Measurements from ENCODE around the gene UCP3. TPM values are rescaled to one million over a fixed set of nuclear protein-coding genes. Genes with fewer than 3 reads are reported as not detected.

UCP3 gene
- total RNA-seq, 3 donors from 2014 or later (not counting 1 experiment from before 2014, with no cell fraction given): 7.8 to 8.6 (median 8.5) TPM

GRCh38 chr11:74050465-74050864 lies 41.6 kb upstream of the UCP3 start:
- ATAC-seq (no peak), DNase-seq (no peak)
- peaks cover under 1 to 1% of the 10 kb centered on the region in 2 donors for H3K4me1 Mint-ChIP-seq
- Histone ChIP-seq H3K36me3 (ENCODE audit: control insufficient read depth, insufficient read depth, low read length) (peaks cover 37% of the 10 kb centered on the region), H3K27me3 (ENCODE audit: control insufficient read depth, insufficient read depth, low read length) (no peaks in the 10 kb centered on the region), H3K4me3 (ENCODE audit: low read length) (no peak overlapping the region), H3K27ac (ENCODE audit: low read length) (no peak overlapping the region), H3K9me3 (ENCODE audit: control insufficient read depth, insufficient read depth, low read length) (no peaks in the 10 kb centered on the region), H3K4me1 (ENCODE audit: control insufficient read depth, insufficient read depth, low read length) (no peaks in the 10 kb centered on the region)
- H3K4me3 Mint-ChIP-seq: no peak overlapping the region
- no peak for TF ChIP-seq CTCF (IDR thresholded peaks at IDR 0.05)
- H3K36me3 Mint-ChIP-seq: peaks cover 5% of the 10 kb centered on the region
- no peak overlapping the region for H3K27ac Mint-ChIP-seq
- 96% methylated on average over 2 of the region's 3 CpGs for WGBS (ENCODE audit: insufficient coverage)
- no peaks in the 10 kb centered on the region for H3K9me3 Mint-ChIP-seq
- no peaks in the 10 kb centered on the region for H3K27me3 Mint-ChIP-seq (ENCODE audit: low read depth in 2 of 2)
- intact Hi-C loops (cut with micrococcal nuclease): no loop called here

DNA sequence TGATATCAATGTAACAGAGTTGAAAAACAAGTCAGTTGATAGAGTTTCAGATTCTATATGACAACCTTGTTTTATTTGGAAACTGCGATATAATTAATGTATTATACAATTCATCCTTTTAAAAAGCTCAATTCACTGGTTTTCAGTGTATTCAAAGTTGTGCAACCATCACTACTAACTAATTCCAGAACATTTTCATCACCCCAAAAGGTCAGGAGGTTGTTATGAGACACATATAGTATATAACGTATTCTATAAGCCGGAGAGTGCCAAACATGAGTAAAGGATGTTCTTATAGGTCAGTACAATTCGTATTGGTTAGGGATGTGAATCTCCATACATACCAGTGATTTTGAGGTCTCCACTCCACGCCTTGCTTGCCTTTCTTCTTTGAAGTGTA lies 40.1 kb upstream of the UCP3 start:
- 94% methylated on average over 2 of the region's 5 CpGs for WGBS (ENCODE audit: insufficient coverage)
- no peak overlapping the region for H3K27ac ChIP-seq (ENCODE audit: low read length)
- H3K27ac Mint-ChIP-seq: no peak overlapping the region
- H3K4me3 Mint-ChIP-seq: no peak overlapping the region
- no peaks in the 10 kb centered on the region for H3K27me3 Mint-ChIP-seq (ENCODE audit: low read depth in 2 of 2)
- H3K4me1 ChIP-seq (ENCODE audit: control insufficient read depth, insufficient read depth, low read length): no peaks in the 10 kb centered on the region
- H3K36me3 ChIP-seq (ENCODE audit: control insufficient read depth, insufficient read depth, low read length): peaks cover 34% of the 10 kb centered on the region
- H3K9me3 ChIP-seq (ENCODE audit: control insufficient read depth, insufficient read depth, low read length): no peaks in the 10 kb centered on the region
- no peaks in the 10 kb centered on the region for H3K4me1 Mint-ChIP-seq
- H3K9me3 Mint-ChIP-seq: no peaks in the 10 kb centered on the region
- H3K4me3 ChIP-seq (ENCODE audit: low read length): no peak overlapping the region
- no peak for DNase-seq
- H3K36me3 Mint-ChIP-seq: peaks cover 5% of the 10 kb centered on the region
- no peak for ATAC-seq
- no peak for TF ChIP-seq CTCF (IDR thresholded peaks at IDR 0.05)
- H3K27me3 ChIP-seq (ENCODE audit: control insufficient read depth, insufficient read depth, low read length): no peaks in the 10 kb centered on the region
- intact Hi-C loops (cut with micrococcal nuclease): no loop called here

DNA sequence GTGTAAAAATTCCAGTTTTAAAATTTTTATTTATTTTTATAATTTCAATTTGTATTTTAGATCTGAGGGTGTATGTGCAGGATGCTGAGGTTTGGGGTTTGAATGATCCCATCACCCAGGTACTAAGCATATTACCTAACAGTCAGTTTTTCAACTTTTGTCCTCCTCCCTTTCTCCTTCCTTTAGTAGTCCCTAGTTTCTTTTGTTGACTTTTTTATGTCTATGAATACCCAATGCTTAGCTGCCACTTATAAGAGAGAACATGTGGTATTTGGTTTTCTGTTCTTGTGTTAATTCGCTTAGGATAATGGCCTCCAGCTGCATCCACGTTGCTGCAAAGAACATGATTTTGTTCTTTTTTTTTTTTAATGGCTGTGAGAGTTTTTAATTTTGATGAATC lies 35.7 kb upstream of the UCP3 start:
- Histone ChIP-seq H3K4me3 (ENCODE audit: low read length) (no peak overlapping the region), H3K36me3 (ENCODE audit: control insufficient read depth, insufficient read depth, low read length) (peaks cover 33% of the 10 kb centered on the region), H3K4me1 (ENCODE audit: control insufficient read depth, insufficient read depth, low read length) (no peaks in the 10 kb centered on the region), H3K27me3 (ENCODE audit: control insufficient read depth, insufficient read depth, low read length) (no peaks in the 10 kb centered on the region), H3K9me3 (ENCODE audit: control insufficient read depth, insufficient read depth, low read length) (no peaks in the 10 kb centered on the region), H3K27ac (ENCODE audit: low read length) (no peak overlapping the region)
- ATAC-seq (no peak), DNase-seq (no peak)
- no peak overlapping the region for H3K4me3 Mint-ChIP-seq
- no peaks in the 10 kb centered on the region for H3K27me3 Mint-ChIP-seq (ENCODE audit: low read depth in 2 of 2)
- H3K4me1 Mint-ChIP-seq: no peaks in the 10 kb centered on the region
- intact Hi-C loops (cut with micrococcal nuclease): no loop called here
- no peaks in the 10 kb centered on the region for H3K9me3 Mint-ChIP-seq
- no peak for TF ChIP-seq CTCF (IDR thresholded peaks at IDR 0.05)
- peaks cover 12% of the 10 kb centered on the region for H3K36me3 Mint-ChIP-seq
- 95% methylated on average over 2 of the region's 2 CpGs for WGBS (ENCODE audit: insufficient coverage)
- H3K27ac Mint-ChIP-seq: no peak overlapping the region

GRCh38 chr11:74043450-74043849 lies 34.6 kb upstream of the UCP3 start:
- H3K4me3 Mint-ChIP-seq: no peak overlapping the region
- no peaks in the 10 kb centered on the region for H3K27me3 Mint-ChIP-seq (ENCODE audit: low read depth in 2 of 2)
- no peak for DNase-seq
- no peak for TF ChIP-seq CTCF (IDR thresholded peaks at IDR 0.05)
- intact Hi-C loops (cut with micrococcal nuclease): no loop called here
- ATAC-seq: no peak
- no peaks in the 10 kb centered on the region for H3K4me1 Mint-ChIP-seq
- H3K4me3 ChIP-seq (ENCODE audit: low read length): no peak overlapping the region
- no peaks in the 10 kb centered on the region for H3K27me3 ChIP-seq (ENCODE audit: control insufficient read depth, insufficient read depth, low read length)
- H3K27ac ChIP-seq (ENCODE audit: low read length): no peak overlapping the region
- no peaks in the 10 kb centered on the region for H3K9me3 ChIP-seq (ENCODE audit: control insufficient read depth, insufficient read depth, low read length)
- no peaks in the 10 kb centered on the region for H3K9me3 Mint-ChIP-seq
- H3K36me3 Mint-ChIP-seq: peaks cover 17% of the 10 kb centered on the region
- no CpG with 5 or more reads among the region's 1 CpG for WGBS (ENCODE audit: insufficient coverage)
- H3K27ac Mint-ChIP-seq: no peak overlapping the region
- peaks cover 34% of the 10 kb centered on the region for H3K36me3 ChIP-seq (ENCODE audit: control insufficient read depth, insufficient read depth, low read length)
- H3K4me1 ChIP-seq (ENCODE audit: control insufficient read depth, insufficient read depth, low read length): no peaks in the 10 kb centered on the region
